GM12878 (cell line): Measurements from ENCODE around the gene RXYLT1. TPM values are rescaled to one million over a fixed set of nuclear protein-coding genes. Genes with fewer than 3 reads are reported as not detected.
A peak's percentile ranks its signal among the peaks of the same experiment; 100 is the strongest.

Source experiments
- ATAC-seq: fragments of 200-7000 bp; cut with Tn5 transposase; 3 replicates; pipeline ENCODE4 v1.9.1; 2020; ENCODE audit warnings: mild to moderate bottlenecking, moderate library complexity
- BruUV-seq: library from RNA; stranded (reverse); fragments of 400-500 nt; replicated peaks from 2 replicates; lab custom pipeline; 2021; lab: Mats Ljungman, UMichigan
- CTCF ChIA-PET: fragments of 300-600 bp; sonication (Branson Sonifier 250); formaldehyde crosslinking; extraction: SDS; loops from one replicate; lab custom pipeline; 2021; ENCODE audit warnings: inconsistent platforms; lab: Yijun Ruan, JAX
- POLR2A ChIA-PET: fragments of 350-600 bp; formaldehyde crosslinking; extraction: SDS; loops from one replicate; lab custom pipeline; 2021; ENCODE audit warnings: inconsistent platforms; lab: Charles Lee
- RAD21 ChIA-PET: fragments of 300-600 bp; sonication (Branson Sonifier 250); formaldehyde crosslinking; loops from one replicate; lab custom pipeline; 2023; ENCODE audit warnings: antibody characterized with exemption; ENCODE audit not compliant: unreplicated experiment; lab: Charles Lee
- SMC1A ChIA-PET: fragments of 300-600 bp; sonication (Branson Sonifier 250); formaldehyde crosslinking; loops from one replicate; lab custom pipeline; 2023; ENCODE audit not compliant: unreplicated experiment, uncharacterized antibody; lab: Charles Lee
- DNase-seq: peaks from one replicate; pipeline ENCODE4 v3.0.0-alpha.2; 2011; ENCODE audit warnings: low read depth, low spot score
- FAIRE-seq: peaks from 3 replicates; lab custom pipeline; 2011; peaks lifted over from hg19 to GRCh38; lab: Jason Lieb, UNC
- H2AFZ ChIP-seq: 2 replicates; pipeline ENCODE4 v1.6.0; 2011; ENCODE audit warnings: low read depth, low read length, control low read depth; ENCODE audit not compliant: control insufficient read depth
- H3K27ac ChIP-seq: 2 replicates; pipeline ENCODE4 v1.5.1; 2011; ENCODE audit warnings: control low read depth; ENCODE audit not compliant: control insufficient read depth, insufficient read depth
- H3K27me3 ChIP-seq, 2 experiments: replicated peaks in 1 of 2; 2 replicates each; pipeline versions ENCODE4 v1.6.0 to v1.6.1; 2011; ENCODE audit warnings: low read length in 1 of 2; ENCODE audit not compliant: control insufficient read depth in 2 of 2, insufficient read depth in 2 of 2
- H3K36me3 ChIP-seq, 2 experiments: 2 replicates each; pipeline ENCODE4 v1.5.1; 2011; ENCODE audit warnings: low read length in 1 of 2; ENCODE audit not compliant: control insufficient read depth in 2 of 2, insufficient read depth in 2 of 2
- H3K4me1 ChIP-seq: 2 replicates; pipeline ENCODE4 v1.6.1; 2011; ENCODE audit warnings: mild to moderate bottlenecking, low read length, moderate library complexity, mixed read lengths; ENCODE audit not compliant: control insufficient read depth, insufficient read depth
- H3K4me2 ChIP-seq: 2 replicates; pipeline ENCODE4 v1.6.0; 2011; ENCODE audit warnings: control low read depth; ENCODE audit not compliant: control insufficient read depth, insufficient read depth
- H3K4me3 ChIP-seq: fragments of 200-600 bp; sonication (generic); 2 replicates; pipeline ENCODE4 v1.5.1; 2016
- H3K79me2 ChIP-seq: 2 replicates; pipeline ENCODE4 v1.6.0; 2011; ENCODE audit warnings: low read length; ENCODE audit not compliant: control insufficient read depth, insufficient read depth
- H3K9ac ChIP-seq: 2 replicates; pipeline ENCODE4 v1.8.0; 2011; ENCODE audit warnings: low read length, control low read depth, mixed read lengths; ENCODE audit not compliant: control insufficient read depth, insufficient read depth
- H3K9me3 ChIP-seq: replicated peaks from 3 replicates; pipeline ENCODE4 v1.5.1; 2011; ENCODE audit warnings: mild to moderate bottlenecking, low read length; ENCODE audit not compliant: control insufficient read depth, insufficient read depth
- H4K20me1 ChIP-seq: 2 replicates; pipeline ENCODE4 v1.6.0; 2011; ENCODE audit not compliant: control insufficient read depth, insufficient read depth
- BCL3 ChIP-seq: IDR thresholded peaks from 2 replicates; pipeline ENCODE4 v1.6.1; 2011; ENCODE audit warnings: borderline replicate concordance, low read depth, mild to moderate bottlenecking, moderate library complexity, low read length; ENCODE audit not compliant: insufficient read depth, poor library complexity, severe bottlenecking
- EGR1 ChIP-seq, 2 experiments: IDR thresholded peaks; 1 replicate in 1 of 2; 2 replicates in 1 of 2; pipeline ENCODE4 v1.6.1; 2011 to 2012; ENCODE audit warnings: low read depth in 2 of 2, low read length in 2 of 2, borderline replicate concordance in 1 of 2, mild to moderate bottlenecking in 1 of 2, moderate library complexity in 1 of 2
- MEF2B ChIP-seq: fragments of 450-650 bp; IDR thresholded peaks from 2 replicates; pipeline ENCODE4 v1.6.1; 2018; ENCODE audit warnings: mild to moderate bottlenecking, moderate library complexity; ENCODE audit not compliant: partially characterized antibody, poor library complexity, severe bottlenecking
- MTA3 ChIP-seq: IDR thresholded peaks from 2 replicates; pipeline ENCODE4 v1.6.1; 2012; ENCODE audit warnings: low read length, inconsistent platforms, borderline replicate concordance
- TCF7 ChIP-seq: IDR thresholded peaks from 2 replicates; pipeline ENCODE4 v1.6.1; 2014; ENCODE audit warnings: antibody characterized with exemption, borderline replicate concordance
- ZZZ3 ChIP-seq: IDR thresholded peaks from 2 replicates; pipeline ENCODE4 v1.6.1; 2011; ENCODE audit warnings: low read depth; ENCODE audit not compliant: control insufficient read depth, insufficient read length
- WGBS: methylation state at CpG from one replicate; pipeline ENCODE4 v1.1.6; 2016; ENCODE audit warnings: low lambda C conversion rate; ENCODE audit not compliant: insufficient replicate concordance, insufficient coverage; ENCODE audit errors: missing lambda C conversion rate; 5-methylcytosine and 5-hydroxymethylcytosine counted together
- in situ Hi-C: fragments of 300-500 bp; cut with MboI; formaldehyde crosslinking; loops from 9 replicates; pipeline ENCODE4 v1.14.3; 2018; ENCODE audit warnings: mixed read lengths
- intact Hi-C: fragments of 100-400 bp; cut with micrococcal nuclease; formaldehyde crosslinking; loops from one replicate; pipeline ENCODE4 v1.14.2; 2022; ENCODE audit not compliant: unreplicated experiment
- polyA plus RNA-seq, 11 experiments: library from polyadenylated mRNA; depleted of rRNA in 4 of 11; unstranded in 6 of 11; stranded (reverse) in 5 of 11; fragments of >200 nt; fragmentation: Nextera tagmentation in 4 of 11; fragmentation: Illumina TruSeq in 1 of 11; extraction: Ambion mirVana in 4 of 11; extraction: Trizol in 1 of 11; gene quantifications; 1 replicate in 1 of 11; 2 replicates in 10 of 11; pipeline versions ENCODE4 v1.2.1 to v1.2.3, GENCODE V29; 2011 to 2016; ENCODE audit warnings: inconsistent platforms in 2 of 11, missing spikeins in 2 of 11, low read depth in 1 of 11
- total RNA-seq, 4 experiments: library from RNA; depleted of rRNA in 3 of 4; stranded (reverse); fragments of >200 nt in 3 of 4; fragmentation: Illumina TruSeq in 1 of 4; extraction: Trizol in 1 of 4; gene quantifications; 2 replicates each; pipeline versions ENCODE4 v1.2.1 to v1.2.3, GENCODE V29; 2013 to 2021
- TF ChIP-seq, protein P1 (sequence below): fragments of 450-650 bp; IDR thresholded peaks from 2 replicates; pipeline ENCODE4 v1.6.1; 2018; ENCODE audit warnings: borderline replicate concordance, mild to moderate bottlenecking; ENCODE audit not compliant: partially characterized antibody

RXYLT1 gene
- total and polyA plus RNA-seq, 10 of the 15 experiments (the other 5 are each of a cell fraction or from before 2014, with no cell fraction given): 10.4 to 33.8 (median 21.5) TPM

DNA sequence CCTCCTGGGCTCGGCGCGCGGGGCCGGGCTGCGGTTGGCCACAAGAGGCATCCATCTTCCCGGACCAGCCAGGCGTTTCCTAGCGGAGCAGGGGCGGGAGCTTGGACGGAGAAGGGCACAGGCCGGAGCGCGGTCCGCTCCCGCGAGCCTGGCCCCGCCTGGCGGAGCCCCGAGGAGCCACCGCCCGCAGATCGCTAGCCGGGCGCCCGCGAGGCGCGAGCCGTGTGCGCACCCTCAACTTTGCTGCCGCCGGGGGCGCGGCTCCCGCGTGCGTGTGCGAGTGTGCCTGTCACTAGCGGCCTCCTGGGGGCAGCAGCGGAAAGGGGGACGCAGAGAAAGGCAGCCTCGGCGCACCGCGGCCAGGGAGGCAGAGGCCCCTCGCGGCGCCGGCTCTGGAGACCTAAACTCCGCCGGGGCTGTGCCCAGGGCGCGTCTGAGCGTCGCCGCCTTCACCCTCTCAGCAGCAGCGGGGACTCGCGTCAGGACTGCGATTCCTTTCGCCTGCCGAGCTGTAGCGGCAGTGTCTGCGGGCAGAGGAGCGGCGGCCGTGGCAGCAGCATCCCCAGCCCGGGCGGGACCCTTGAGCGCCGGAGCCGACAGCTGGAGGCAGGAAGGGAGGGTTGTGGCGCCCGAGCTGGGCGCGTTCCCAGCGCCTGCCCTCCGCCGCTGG, 64.1 kb downstream of the RXYLT1 start (continued):
- TF ChIP-seq, protein P1, sequence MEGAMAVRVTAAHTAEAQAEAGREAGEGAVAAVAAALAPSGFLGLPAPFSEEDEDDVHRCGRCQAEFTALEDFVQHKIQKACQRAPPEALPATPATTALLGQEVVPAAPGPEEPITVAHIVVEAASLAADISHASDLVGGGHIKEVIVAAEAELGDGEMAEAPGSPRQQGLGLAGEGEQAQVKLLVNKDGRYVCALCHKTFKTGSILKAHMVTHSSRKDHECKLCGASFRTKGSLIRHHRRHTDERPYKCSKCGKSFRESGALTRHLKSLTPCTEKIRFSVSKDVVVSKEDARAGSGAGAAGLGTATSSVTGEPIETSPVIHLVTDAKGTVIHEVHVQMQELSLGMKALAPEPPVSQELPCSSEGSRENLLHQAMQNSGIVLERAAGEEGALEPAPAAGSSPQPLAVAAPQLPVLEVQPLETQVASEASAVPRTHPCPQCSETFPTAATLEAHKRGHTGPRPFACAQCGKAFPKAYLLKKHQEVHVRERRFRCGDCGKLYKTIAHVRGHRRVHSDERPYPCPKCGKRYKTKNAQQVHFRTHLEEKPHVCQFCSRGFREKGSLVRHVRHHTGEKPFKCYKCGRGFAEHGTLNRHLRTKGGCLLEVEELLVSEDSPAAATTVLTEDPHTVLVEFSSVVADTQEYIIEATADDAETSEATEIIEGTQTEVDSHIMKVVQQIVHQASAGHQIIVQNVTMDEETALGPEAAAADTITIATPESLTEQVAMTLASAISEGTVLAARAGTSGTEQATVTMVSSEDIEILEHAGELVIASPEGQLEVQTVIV: no peak

- no peaks in the 10 kb centered on the region for H3K79me2 ChIP-seq
- in situ Hi-C loops: loop anchor here (5.0 to 25.0 kb wide), 2 partner anchors 408 to 543 kb away; partner anchors contain the start of gene C12orf56
These were observed 65.0 kb downstream of the RXYLT1 start, which contains the start of gene SRGAP1 for GRCh38 chr12:63844391-63845341. TSS of gene SRGAP1 (plus strand) at chr12:63844700. CDS start at chr12:63844817, 117 bp downstream.

More at GRCh38 chr12:63844391-63845341, 65.0 kb downstream of the RXYLT1 start, which contains the start of gene SRGAP1:
- WGBS: 6% methylated on average over 50 of the region's 52 CpGs
- H2AFZ ChIP-seq: peak within 1 kb of the TSS; percentile 85
- POLR2A ChIA-PET: interaction anchor here (0.6 to 1.5 kb wide), 2 partner anchors 9 to 413 kb away, joined by 3 read pairs; no protein-coding TSS in a partner anchor
- H4K20me1 ChIP-seq: no peaks in the 10 kb centered on the region
- peaks cover 5% of the 10 kb centered on the region; the same call in 1 of the 2 replicates for H3K4me1 ChIP-seq
- peaks cover 2 to 6% of the 10 kb centered on the region in 2 experiments; a peak in 3 of 4 replicates for H3K27me3 ChIP-seq
- FAIRE-seq (no peak), DNase-seq (no peak), ATAC-seq (peak; percentile 52; the same call in 2 of the 3 replicates)
- H3K27ac ChIP-seq: no peak within 1 kb of the TSS
- peak within 1 kb of the TSS; percentile 81 for H3K4me3 ChIP-seq
- RAD21 ChIA-PET: interaction anchor here (1.0 to 2.6 kb wide), 11 partner anchors 9 to 455 kb away, joined by 3 to 11 read pairs (median 4); no protein-coding TSS in a partner anchor
- TF ChIP-seq TCF7 (no peak), MTA3 (no peak), MEF2B (peak; percentile 66), BCL3 (no peak), EGR1 (IDR thresholded peaks at IDR 0.05; ENCODE audit: borderline replicate concordance in 1 of 2, low read depth in 2 of 2, low read length in 2 of 2) (peak in 1 of 2 experiments; percentile 62; a peak in 1 of 3 replicates), ZZZ3 (no peak)
- intact Hi-C loops: loop anchor here (5.0 to 10.0 kb wide), 4 partner anchors 170 to 548 kb away; partner anchors contain the start of gene C12orf56
- peak within 1 kb of the TSS; percentile 91 for H3K4me2 ChIP-seq
- CTCF ChIA-PET: interaction anchor here (0.5 to 3.0 kb wide), 15 partner anchors 9 to 419 kb away, joined by 3 to 39 read pairs (median 3); partner anchors contain the start of gene KICS2
- SMC1A ChIA-PET: interaction anchor here (0.7 to 2.4 kb wide), 16 partner anchors 8 to 580 kb away, joined by 3 to 10 read pairs (median 3); no protein-coding TSS in a partner anchor
- BruUV-seq: TSS peak; percentile 42
- no peaks in the 10 kb centered on the region for H3K36me3 ChIP-seq
- no peaks in the 10 kb centered on the region for H3K9me3 ChIP-seq
- H3K9ac ChIP-seq: peak within 1 kb of the TSS; percentile 44; the same call in 1 of the 2 replicates
